Transverse colon (tissue), 3 donors: ENCODE measurements around the gene THBS4.

Experiments
- EP300 ChIP-seq: sonication (generic); formaldehyde crosslinking; IDR thresholded peaks from one replicate; pipeline ENCODE4 v1.6.1; 2017; ENCODE audit warnings: antibody characterized with exemption, low read depth
- TF ChIP-seq, protein P1 (sequence below), 5 experiments: fragments of 200-600 bp in 3 of 5; fragments of 450-650 bp in 2 of 5; sonication (generic) in 3 of 5; IDR thresholded peaks; 1 replicate in 2 of 5; 2 replicates in 3 of 5; pipeline ENCODE4 v1.5.1; 2016 to 2017; ENCODE audit warnings: antibody characterized with exemption in 5 of 5, inconsistent platforms in 3 of 5, mild to moderate bottlenecking in 2 of 5, moderate library complexity in 1 of 5

DNA sequence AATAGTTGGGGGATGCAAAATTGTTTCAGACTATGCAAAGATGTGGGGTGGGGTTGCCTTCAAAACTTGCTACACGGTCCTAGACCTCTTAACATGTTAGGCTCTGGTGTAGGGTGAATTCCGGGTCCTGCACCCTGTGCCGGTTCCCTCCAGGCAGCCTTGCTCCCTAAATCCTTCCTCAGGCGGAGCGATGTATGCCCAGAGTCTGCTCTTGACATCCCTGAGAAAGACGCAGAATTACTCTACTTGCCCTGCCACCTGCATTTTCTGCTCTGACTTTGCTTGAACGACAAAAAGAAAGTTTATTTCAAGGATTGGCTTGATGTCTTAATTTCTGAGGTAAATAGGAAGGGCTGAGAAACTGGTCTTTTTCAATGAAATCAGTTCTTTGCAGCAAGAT, 691 bp downstream of the THBS4 start:
- TF ChIP-seq, protein P1, sequence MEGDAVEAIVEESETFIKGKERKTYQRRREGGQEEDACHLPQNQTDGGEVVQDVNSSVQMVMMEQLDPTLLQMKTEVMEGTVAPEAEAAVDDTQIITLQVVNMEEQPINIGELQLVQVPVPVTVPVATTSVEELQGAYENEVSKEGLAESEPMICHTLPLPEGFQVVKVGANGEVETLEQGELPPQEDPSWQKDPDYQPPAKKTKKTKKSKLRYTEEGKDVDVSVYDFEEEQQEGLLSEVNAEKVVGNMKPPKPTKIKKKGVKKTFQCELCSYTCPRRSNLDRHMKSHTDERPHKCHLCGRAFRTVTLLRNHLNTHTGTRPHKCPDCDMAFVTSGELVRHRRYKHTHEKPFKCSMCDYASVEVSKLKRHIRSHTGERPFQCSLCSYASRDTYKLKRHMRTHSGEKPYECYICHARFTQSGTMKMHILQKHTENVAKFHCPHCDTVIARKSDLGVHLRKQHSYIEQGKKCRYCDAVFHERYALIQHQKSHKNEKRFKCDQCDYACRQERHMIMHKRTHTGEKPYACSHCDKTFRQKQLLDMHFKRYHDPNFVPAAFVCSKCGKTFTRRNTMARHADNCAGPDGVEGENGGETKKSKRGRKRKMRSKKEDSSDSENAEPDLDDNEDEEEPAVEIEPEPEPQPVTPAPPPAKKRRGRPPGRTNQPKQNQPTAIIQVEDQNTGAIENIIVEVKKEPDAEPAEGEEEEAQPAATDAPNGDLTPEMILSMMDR (IDR thresholded peaks at IDR 0.05): no peak
- TF ChIP-seq EP300: no peak
